Bronchial epithelial cell (primary cell): ENCODE data around the gene NARS2. TPM values are rescaled to one million over a fixed set of nuclear protein-coding genes. Genes with fewer than 3 reads are reported as not detected.

Experiments
- DNase-seq: peaks from one replicate; pipeline ENCODE4 v3.0.0-alpha.2; 2010; ENCODE audit warnings: low read depth
- FAIRE-seq: peaks from 2 replicates; lab custom pipeline; 2011; peaks lifted over from hg19 to GRCh38; lab: Jason Lieb, UNC
- H3K27me3 ChIP-seq: 2 replicates; pipeline ENCODE4 v1.5.1; 2011; ENCODE audit warnings: low read length; ENCODE audit not compliant: control insufficient read depth, insufficient read depth
- H3K36me3 ChIP-seq: 2 replicates; pipeline ENCODE4 v1.5.1; 2011; ENCODE audit warnings: low read length; ENCODE audit not compliant: control insufficient read depth, insufficient read depth
- H3K4me3 ChIP-seq: 2 replicates; pipeline ENCODE4 v1.5.1; 2011; ENCODE audit warnings: mild to moderate bottlenecking, low read depth, low read length, control low read depth
- CTCF ChIP-seq: IDR thresholded peaks from 2 replicates; pipeline ENCODE4 v1.5.1; 2011; ENCODE audit warnings: mild to moderate bottlenecking, moderate library complexity, low read length, control low read depth, inconsistent platforms; ENCODE audit not compliant: insufficient read depth, severe bottlenecking
- total RNA-seq: library from RNA; depleted of rRNA; stranded (reverse); fragments of >200 nt; gene quantifications from 2 replicates; pipeline ENCODE4 v1.2.1, GENCODE V29; 2014

The NARS2 gene
- total RNA-seq, 1 donor from 2014 or later, result 23.4 TPM

- FAIRE-seq (no peak), DNase-seq (peak; percentile 93)
- no peak for TF ChIP-seq CTCF
- Histone ChIP-seq H3K36me3 (no peaks in the 10 kb centered on the region), H3K27me3 (no peaks in the 10 kb centered on the region), H3K4me3 (no peak overlapping the region)
Observed at GRCh38 chr11:78419327-78419726, 155.3 kb downstream of the NARS2 start.

DNA sequence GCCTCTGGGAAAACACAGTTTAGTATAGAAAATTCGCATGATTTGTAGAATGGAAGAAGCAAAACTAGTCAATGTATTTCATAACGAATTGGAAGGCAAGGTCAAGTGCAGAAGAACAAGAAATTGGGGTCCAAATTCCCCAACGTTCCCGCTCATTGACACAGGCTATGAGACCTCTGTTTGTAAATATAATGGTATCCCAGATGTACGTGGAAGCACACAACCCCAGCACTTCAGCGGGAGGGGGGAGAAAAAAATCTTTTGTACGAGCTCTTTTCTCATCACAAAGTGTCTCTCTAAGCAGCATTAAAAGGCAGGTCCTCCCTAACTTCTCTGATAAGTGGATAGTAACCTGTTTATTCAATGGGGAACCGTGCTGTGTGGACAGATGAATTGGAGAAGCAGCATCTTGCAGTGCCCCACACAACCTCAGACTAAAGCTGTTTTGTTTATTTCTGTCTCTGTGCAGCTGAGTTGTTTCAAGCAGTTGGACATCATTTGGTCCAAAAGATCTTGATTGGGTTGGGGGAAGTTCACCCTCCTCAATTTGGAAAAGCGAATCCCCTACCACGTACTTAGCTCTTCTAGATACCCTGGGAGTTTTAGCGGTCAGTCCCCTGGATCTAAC, 156.0 kb downstream of the NARS2 start:
- Histone ChIP-seq H3K4me3 (peak overlapping the region; percentile 59), H3K27me3 (no peaks in the 10 kb centered on the region), H3K36me3 (no peaks in the 10 kb centered on the region)
- TF ChIP-seq CTCF, result no peak
- FAIRE-seq (no peak), DNase-seq (no peak)

GRCh38 chr11:78417888-78418583, 156.6 kb downstream of the NARS2 start:
- Histone ChIP-seq H3K36me3 (no peaks in the 10 kb centered on the region), H3K27me3 (no peaks in the 10 kb centered on the region), H3K4me3 (peak overlapping the region; percentile 59)
- TF ChIP-seq CTCF, result no peak
- FAIRE-seq, result no peak
- peak; percentile 18 for DNase-seq

- TF ChIP-seq CTCF, result no peak
- peak within 1 kb of the TSS; percentile 59 for H3K4me3 ChIP-seq
- H3K27me3 ChIP-seq, result no peaks in the 10 kb centered on the region
- no peaks in the 10 kb centered on the region for H3K36me3 ChIP-seq
- no peak for DNase-seq
- FAIRE-seq, result no peak
Observed at GRCh38 chr11:78417175-78417887, 157.3 kb downstream of the NARS2 start, which contains the start of gene GAB2. GAB2 (minus strand) TSS chr11:78417820; CDS start chr11:78417720, 100 bp downstream.

DNA sequence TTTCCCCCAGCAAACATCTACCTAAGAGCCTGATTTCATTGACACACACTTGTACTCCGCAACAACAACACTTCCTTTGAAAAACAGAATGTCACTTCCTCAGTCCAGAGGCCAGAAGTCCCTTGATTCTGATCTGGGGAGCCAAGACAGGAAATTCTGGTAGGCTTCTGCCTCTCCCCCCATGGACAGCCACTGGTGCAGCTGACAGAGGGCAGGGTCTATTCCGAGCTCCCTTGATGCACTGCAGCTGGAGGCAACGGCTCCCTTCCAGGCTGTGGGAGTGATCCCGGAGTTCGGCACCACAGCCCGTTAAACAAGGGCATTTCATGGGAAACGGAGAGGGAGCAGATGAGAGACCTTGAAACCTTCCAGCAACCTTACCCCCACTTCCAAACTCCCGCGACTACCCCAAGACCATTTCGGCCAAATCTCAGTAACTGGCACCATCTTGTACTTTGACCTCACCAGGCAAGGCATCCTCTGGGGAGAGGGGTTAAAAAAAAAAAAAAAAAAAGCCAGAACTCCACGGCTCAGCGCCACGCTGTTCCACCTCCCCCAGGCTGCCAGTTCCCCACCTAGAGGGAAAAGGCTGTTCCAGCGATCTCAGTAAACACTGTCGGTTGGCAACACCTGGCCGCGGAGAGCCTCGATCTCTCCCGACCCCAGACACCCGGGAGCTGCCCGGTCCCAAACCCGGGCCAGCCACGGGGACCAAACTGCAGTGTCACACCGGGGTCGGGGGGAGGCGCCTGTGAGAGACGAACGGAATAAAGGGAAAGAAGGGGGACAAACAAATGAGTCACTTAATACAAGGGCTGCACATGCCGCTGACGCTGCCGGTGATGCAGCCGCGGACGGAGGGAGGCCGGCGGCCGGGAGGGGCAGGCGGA, 158.1 kb downstream of the NARS2 start:
- DNase-seq (peak; percentile 58), FAIRE-seq (no peak)
- TF ChIP-seq CTCF, result peak; percentile 56
- Histone ChIP-seq H3K36me3 (no peaks in the 10 kb centered on the region), H3K27me3 (no peaks in the 10 kb centered on the region), H3K4me3 (peak overlapping the region; percentile 59)
